GM21619 (cell line): Measurements from ENCODE around the gene ANKDD1A.

ENCODE experiments used
- ATAC-seq: cut with Tn5 transposase; IDR thresholded peaks from one replicate; pipeline ENCODE4 v1.9.1; 2021; ENCODE audit not compliant: unreplicated experiment

Gene ANKDD1A

DNA sequence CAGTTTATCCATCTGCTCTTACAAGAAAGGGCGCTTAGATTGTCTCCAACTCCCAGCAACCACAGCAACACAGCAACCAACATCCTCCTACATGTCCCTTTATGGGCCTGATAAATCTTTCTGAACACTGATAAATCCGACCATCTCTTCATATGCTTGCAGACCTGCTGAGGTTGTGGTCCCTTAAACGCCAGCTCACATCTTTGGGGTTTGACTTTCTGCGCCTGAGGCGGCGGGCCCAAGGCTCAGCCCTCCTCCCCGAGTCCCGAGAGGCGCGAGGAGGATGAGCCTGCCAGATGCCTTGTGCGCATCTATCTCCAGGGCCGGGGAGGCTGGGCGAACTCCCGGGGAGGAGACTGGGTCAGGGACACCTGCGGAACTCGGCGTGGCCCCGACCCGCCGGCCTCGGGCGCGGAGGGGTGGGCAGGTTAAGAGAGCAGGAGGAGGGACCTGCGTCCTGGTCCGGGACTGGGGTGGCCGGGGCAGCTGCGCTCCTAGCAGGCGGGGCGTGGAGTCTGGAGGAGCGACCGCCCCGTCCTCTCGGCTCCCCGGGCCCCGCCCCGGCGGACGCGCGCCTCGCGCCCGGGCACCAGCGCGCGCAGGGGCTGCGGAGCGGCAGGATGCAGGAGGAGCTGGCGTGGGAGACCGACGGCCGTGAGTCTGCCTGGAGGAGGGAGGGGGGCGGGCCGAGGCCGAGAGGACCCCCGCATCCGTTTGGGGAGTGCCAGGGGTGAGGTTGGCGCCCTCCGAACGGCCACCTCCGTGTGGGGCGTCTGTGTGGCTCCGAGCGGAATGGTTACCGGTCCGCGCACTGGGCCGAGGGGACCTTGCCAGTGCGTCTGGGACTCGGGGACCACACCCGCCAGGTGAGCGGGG is at the start of gene ANKDD1A:
Gene ANKDD1A, plus strand, starts transcription at position 592 of the 876 bp plus-strand sequence. Its CDS starts 29 bp downstream, at position 621.
- peak; percentile 74 for ATAC-seq

DNA sequence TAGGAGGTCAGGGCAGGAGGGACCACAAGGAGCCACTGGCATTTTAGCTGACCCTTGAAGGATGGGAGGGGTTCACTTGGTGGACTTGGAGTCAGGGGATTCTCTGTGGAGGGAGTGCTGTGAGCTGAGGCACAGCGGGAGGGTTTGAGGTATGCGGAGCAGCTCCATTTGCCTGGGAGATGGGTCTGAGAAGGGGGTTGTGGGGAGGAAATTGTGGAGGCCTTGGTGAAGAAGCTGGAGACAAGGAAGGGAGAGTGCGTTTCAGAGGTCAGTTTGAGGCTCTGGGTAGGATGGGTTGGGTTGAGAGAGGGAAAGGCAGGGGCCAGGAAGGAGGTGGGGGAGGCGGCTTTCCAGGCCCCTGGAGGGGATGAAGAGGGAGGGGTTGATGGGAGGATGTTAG is 49.7 kb upstream of the ANKDD1A start:
- no peak for ATAC-seq

DNA sequence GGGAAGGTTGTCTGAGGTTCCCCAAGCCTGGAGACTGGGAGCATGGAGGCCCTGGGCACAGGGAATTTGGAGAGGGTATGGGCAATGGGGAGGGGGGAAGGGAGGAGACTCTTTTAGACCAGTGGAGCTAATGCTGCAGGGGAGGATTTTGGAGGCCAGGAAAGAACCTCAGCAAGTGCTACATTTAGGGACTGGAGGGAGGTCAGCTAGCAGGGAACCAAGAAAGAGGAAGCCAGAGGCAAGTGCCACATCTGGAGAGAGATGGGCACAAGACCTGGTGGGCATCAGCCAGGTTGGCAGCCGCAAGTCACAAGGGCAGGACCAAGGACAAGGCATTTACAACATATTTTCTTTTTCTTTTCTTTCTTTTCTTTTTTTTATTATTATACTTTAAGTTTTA is 49.3 kb upstream of the ANKDD1A start:
- no peak for ATAC-seq

DNA sequence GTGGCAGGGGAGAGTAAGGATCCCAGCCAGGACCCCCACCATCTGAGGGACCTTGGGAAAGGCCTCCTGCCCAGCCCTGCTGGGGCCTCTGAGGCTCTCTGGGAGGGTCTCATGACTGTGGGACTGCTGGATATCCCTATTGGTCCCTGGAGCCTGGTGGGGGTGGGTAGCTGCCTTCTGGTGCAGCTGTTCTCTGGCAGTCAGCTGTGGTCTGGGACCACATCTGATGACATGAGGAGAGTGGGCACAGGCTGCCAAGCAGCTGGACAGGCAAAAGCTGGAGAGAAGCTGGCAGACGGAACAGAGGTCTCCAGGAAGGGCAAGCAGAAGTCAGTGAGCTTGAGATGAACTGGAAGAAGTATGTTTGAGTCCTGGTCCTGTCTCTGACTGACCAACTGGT is 47.6 kb upstream of the ANKDD1A start:
- ATAC-seq, result no peak

DNA sequence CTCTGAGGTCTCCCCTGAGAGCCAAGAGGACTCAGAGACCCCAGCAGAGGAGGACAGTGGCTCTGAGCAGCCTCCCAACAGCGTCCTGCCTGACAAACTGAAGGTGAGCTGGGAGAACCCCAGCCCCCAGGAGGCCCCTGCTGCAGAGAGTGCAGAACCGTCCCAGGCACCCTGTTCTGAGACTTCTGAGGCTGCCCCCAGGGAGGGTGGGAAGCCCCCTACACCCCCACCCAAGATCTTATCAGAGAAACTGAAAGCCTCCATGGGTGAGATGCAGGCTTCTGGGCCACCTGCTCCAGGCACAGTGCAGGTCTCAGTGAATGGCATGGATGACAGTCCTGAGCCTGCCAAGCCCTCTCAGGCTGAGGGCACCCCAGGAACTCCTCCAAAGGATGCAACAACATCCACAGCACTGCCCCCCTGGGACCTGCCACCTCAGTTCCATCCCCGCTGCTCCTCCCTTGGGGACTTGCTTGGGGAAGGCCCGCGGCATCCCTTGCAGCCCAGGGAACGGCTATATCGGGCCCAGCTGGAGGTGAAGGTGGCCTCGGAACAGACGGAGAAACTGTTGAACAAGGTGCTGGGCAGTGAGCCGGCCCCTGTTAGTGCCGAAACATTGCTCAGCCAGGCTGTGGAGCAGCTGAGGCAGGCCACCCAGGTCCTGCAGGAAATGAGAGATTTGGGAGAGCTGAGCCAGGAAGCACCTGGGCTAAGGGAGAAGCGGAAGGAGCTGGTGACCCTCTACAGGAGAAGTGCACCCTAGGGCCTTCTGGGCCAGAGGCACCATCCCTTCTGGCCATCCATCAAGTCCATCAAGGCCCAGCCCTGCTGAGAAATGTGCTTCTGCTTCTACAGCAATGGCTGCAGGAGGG is 46.3 kb upstream of the ANKDD1A start:
- ATAC-seq, result peak; percentile 55

DNA sequence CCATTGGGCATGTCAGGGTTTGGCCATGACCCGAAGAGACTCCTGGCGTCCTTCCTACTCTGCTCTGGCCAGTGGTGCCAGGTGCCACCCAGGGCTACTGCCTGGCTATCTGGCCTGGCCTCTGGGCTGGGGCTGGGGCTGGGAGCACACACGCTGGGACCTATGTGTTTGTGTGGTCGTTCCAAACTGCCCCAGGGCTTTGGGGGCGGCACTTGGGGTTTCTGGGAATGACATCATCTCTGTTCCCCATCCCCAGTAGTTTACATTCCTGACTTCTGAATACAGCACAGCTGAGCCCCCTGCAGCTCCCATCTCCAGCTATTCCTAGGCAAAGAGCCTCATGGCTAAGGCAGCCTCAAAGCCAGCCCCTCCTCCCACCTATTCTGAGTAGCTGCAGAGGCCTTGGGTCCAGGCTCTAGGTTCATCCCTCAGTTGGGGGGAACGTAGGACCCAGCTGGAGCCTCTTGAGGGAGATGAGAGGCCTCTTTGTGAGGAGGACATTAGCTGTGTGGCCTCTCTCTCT is 45.6 kb upstream of the ANKDD1A start:
- ATAC-seq, result no peak

DNA sequence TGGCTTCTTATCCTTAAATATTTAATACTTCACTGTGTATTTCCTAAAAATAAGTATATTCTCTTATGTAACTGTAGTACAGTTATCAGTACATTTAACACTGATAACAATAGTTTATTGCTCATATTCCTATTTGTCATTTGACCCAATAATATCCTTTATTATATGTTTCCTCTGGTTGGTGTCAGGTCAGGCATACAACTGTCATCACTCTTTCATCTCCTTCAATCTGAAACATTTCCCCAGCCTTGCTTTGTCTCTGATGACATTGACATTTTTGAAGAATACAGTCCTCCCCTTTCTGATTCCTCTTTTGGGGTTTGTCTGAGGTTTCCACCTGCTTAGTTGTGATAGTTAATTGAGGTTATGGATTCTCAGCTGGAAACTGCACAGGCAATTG is 42.2 kb upstream of the ANKDD1A start:
- no peak for ATAC-seq

DNA sequence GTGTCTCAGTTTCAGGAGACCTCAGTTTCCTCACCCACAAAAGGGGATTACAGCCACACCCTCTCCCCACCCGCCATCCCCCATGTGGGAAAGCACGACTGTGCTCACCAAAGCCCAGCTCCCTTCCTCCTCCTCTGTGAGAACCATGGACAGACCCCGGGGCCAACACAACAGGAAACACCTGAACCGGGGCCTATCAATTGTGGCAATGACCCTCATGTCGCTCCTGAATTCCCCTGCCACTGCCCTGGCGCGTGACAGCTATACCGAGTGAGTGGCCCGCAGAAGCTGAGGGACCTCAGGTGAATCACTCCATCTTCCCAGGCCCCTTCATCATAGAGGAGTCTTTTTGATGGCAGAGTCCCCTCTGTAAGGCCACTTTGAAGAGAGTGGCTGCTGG is 41.3 kb upstream of the ANKDD1A start:
- ATAC-seq, result no peak

DNA sequence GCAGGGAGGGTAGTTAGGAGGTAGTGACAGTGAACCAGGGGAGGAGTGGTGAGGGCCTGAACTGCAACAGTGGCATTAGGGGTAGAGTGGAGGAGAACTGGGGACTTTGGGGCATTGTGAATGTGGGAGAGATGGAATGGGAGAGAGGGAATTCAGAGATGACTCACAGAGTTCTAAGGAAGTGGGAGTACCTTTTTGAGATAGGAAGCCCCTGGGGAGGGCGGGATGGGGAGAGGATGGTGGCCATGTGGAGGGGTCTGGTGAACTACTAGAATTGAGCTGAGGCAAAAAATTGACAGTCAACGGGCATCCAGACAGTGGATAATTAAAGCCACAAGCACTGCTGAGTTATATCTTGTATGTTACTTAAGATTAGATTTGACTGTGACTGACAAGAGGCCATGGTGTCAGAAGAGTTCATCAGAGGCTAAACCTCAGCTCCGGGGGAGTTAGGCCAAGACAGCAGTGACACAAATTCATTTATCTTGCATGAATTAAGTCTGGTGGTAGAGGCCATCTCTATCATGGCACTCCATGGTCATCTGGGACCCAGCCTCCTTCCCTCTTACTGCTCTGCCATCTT is 36.0 kb upstream of the ANKDD1A start:
- ATAC-seq, result no peak

DNA sequence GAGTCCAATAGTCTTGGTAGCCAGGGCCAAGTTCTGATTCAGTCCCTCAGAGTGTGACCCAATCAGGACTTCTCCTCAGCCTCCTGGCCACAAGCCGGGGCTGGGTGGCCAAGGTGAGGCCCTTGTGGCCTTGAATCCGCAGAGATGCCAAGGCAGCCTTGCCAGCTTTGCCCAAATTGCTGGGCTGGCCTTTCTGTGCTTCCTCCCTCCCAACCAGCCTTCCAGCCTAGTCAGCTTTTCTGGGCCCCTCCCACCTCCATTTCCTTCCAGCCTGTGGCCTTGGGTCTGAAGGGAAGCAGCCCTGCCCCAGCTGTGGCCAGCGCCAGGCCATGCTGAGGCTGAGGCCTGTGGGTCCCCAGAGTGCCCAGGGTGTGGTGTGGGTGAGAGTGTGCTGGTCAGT is 34.3 kb upstream of the ANKDD1A start:
- ATAC-seq, result no peak

DNA sequence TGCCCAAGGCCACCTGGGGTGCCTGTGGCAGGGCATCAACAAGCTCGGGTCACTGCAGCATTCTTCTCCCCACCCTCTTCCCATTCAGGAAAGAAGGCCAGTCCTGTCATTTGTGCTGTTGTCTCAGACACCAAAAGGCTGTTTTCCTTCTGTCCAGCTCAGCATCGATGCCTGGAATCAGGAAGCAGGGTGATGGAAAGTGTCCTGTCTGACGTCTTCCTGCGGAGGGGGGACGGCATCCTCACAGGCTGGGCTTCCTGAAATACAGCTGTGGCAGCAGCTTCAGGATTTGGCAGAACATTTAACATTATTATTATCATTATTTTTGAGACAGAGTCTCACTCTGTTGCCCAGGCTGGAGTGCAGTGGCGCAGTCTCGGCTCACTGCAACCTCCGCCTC is 33.0 kb upstream of the ANKDD1A start:
- no peak for ATAC-seq

DNA sequence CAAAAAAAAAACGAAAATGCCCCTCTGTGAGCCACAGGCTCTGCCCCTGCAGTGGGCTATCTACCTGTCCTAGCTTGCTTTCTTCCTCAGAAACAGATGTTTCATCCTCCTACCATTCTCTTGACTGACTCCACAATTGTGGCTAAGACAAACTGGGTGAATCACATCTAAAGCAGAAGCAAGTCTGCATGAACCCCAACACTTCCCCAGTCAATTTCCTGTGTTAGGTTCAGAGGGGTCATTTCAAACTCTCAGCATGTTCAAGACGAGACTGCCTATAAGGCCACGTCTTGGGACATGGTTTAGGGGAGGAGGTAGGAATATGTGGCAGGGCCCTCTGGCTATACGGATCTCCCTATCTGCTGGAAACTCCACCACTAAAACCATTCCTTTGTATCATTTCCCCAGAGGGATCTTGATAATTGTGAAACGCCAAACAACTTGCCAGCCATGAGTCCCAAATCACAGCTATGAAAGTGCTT is 28.6 kb upstream of the ANKDD1A start:
- no peak for ATAC-seq

DNA sequence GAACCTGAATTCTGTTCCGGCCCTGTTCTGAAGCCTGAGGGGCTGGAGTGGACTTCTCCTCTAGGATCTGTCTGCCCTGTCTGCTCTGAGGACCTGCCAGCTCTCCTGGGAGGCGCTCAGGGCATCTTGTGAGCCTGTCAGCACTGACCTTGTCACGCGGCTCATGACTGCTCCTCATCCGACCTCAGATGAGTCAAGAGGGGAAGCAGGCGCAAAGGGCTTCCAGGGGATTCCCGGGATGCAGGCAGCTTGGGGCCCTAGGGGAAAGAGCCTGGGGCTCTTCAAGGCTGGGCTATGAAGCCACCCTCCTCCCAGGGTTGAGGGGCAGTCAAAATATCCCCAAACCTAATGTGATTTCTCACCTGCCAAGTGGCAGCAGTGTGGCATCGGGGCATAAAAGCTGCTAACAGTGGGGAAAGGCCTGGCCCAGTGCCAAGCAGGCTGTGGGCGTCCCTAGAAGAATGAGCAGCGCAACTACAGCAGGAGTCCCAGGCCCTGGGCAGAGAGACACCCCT is 27.6 kb upstream of the ANKDD1A start:
- peak; percentile 63 for ATAC-seq

DNA sequence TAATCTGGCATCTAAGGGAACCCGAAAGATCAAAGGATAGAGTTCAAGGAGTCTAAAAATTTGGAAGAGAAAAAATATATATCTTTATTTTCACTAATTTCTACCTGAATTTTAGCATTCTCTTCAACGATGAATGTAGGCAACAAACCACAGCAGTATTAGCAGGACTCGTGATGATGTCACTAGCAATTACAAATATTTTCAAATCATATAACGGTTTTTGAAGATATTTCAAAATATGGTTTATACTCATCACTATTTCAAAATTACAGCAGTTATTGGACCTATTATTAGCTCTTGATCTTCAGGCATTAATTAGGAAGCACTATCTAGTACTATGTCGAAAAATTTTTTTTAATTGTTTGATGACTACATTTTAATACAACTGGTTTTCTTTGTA is 27.0 kb upstream of the ANKDD1A start:
- no peak for ATAC-seq

DNA sequence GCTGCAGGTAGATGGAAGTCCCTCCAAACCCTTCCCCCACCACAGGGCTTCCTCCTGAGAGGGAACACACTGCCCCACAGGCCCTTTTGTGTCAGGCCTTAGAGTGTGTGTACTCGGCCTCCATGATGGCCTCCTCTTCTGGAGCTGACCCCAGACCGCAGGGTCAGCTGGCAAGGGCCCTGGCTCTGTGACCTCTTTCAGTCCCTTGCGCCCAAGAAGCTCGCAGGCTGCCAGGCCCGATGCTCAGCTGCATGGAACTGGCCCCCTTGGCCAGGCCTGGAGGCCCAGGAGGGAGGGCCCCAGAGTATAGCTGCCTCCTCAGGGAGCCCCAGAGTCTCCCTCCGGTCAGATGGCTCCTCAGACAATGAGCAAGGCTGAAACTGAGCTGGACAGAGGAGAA is 23.4 kb upstream of the ANKDD1A start:
- no peak for ATAC-seq

DNA sequence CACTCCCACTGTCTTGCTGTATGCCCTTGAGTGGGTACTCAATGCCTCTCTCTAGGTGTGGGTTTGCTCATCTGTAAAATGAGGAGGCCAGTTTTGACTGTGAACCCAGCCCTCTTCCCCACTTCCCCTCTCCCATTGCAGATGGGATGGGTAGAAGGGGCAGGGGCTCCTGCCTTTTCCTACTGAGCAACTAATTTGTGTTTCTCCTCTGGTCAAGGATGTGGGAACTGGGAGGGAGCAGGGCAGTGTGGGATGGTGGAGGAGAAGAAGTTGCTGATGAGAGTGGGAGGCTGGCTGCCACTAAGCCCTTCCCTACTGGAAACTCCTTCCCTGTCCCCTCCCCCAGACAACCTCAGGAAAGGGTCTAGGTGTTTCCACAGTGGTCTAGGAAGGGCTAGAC is 20.1 kb upstream of the ANKDD1A start:
- no peak for ATAC-seq

DNA sequence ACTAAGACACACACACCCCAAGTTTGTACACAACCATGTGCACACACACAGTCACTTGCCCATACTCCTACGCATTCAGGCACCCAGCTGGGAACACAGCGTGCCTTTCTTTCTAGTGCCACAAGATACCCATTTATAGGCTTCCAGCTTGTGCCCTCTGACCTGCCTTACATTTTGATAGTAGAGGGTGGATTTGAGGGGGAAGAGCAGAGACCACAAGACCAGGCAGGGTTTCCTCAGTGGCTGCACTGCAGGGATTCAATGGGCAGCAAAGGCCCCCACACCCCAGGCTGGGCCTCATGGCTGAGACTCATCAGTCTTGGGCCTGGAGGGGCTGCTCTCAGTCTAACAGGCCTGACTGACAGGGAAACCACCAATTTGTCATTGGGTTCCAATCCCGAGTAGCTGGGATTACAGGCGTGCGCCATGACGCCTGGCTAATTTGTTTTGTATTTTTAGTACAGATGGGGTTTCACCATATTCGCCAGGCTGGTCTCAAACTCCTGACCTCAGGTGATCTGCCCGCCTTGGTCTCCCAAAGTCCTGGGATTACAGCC is 18.8 kb upstream of the ANKDD1A start:
- no peak for ATAC-seq

DNA sequence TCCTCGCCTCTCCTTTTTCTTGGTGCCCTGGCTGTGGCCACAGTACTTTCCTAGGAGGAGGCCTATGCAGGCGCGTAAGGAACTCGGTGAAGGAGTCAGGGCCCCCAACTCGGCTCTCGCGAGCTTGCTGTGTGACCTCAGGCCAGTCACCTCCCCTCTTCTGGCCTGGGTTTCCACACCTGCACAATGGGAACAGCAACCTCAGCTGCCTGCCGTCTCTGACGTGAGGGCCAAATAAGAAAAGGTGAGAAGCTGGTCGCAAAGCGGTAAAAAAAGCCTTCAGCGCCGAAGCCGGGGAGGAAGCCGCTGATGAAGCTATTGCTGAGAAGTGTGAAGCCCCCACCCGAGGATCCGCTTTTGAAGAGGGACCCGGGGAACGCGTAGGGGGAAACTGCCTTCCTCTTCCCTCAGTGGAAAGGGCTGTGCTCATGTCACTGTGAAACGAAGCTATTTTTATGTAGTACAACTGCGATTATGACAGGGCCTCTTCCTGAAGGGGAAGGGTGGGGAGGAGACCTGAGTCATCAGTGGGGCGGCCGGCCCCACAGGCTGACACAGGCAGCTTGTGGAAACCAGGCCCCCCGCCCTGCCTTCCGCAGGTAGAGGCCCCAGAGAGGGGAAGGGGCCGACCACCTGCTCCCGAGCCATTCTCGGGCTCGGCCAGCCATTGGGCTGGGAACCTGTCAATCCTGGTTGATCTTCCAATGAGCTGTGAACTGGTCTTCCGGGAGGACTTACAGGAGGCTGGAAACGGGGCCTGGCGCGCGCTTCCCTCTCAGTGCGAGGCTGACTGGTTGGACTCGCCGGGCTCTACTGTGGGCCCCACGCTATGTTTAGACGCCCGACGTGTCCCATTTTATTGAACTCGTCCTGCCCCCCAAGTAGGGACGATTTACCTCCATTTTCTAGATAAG is 18.0 kb upstream of the ANKDD1A start:
- peak; percentile 54 for ATAC-seq

DNA sequence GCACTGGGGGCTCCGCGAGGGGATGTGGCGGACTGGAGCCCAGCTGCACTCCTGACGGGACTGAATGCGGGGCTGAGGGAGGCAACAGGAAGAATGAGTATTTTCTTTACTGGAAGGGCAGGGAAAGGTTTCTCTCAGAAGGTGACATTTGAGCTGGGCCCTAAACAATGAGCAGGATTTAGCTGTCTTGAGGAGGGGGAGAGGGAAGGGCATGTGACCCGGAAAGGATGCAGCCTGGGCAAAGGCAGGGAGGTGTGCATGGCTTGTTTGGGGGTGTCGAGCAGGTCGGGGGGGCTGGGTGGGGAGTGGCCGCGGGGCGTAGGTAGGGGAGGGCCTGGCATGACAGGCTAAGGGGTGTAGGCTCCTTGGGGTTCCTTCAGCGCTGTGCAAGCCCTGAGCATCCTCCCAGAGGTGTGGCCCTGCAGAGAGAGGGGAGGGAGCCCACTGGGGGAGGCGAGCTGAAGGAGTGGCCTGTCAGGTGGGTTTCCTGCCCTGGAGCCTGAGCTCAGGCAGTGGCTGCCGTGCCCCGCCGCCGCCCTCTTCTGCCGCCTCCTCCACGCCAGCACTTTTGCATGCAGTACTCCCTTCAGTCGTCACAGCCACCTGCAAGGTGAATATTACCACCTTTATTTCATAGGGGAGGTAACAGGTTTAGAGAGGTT is 17.2 kb upstream of the ANKDD1A start:
- peak; percentile 29 for ATAC-seq
